Activated CD4-positive, alpha-beta T cell treated with anti-CD3 and anti-CD28 coated beads, Interleukin-2, amount 50 U/mL, for 16 hours (primary cell): ENCODE data around the gene PTPRM.
A peak's percentile ranks its signal among the peaks of the same experiment; 100 is the strongest.

Experiments used
- DNase-seq: peaks from one replicate; pipeline ENCODE4 v3.0.0-alpha.2; 2020

The PTPRM gene

DNA sequence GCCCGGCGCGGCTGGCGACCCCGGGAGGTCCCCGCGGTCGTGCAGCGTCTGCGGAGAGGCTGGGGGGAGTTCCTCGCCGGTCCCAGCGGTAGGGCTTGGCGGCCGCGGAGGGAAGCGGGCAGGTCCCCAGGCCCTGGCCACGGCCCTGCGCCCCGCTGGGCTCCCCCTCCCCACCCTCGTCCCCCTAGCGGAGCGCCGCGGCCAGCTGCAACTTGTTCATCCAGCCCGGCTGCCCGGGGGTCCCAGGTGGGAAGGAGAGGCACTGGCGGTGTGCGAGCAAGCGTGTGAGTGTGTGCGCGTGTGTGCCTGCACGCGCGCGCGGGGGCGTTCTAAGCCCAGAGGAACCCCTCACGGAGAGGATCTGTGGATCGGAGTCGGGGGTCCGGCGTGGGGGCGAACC is 1.3 kb downstream of the PTPRM start:
- no peak for DNase-seq

DNA sequence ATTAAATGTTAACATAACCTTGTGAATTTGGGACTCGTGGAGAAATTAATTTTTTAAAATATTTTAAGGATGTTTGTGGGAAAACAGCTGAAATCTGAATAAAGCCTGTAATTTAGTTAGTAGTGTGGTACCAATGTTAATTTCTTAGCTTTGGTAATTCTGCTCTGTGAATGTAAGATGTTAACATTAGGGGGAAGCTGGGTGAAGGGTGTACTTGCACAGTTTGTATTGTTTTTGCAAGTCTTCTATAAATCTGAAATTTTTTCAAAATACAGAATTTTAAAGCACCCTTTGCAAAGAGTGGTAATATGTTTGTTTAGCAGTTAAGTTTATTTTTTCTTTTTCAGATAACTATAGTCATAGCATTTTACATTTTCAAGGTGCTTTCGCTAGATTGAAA is 4.5 kb downstream of the PTPRM start:
- DNase-seq, result no peak

DNA sequence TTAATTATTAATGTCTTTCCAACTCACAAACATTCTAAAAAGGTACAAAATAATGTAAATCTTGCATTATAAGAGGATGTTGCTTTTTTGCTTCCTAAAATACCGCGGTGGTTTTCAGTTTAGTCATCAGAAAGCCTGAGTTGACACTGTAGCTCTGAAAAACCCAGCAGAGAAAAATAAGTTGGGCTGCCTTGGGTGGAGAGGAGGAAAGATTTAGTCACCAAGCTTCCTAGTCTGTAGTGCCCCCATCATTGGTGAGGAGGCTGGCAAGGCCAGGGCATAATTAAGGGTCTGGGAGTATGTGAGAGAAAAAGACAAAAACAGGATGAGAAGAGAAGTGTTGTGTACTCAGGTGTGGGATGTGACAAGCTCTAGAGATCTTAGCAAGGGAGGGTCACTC is 5.7 kb downstream of the PTPRM start:
- DNase-seq, result peak; percentile 44

DNA sequence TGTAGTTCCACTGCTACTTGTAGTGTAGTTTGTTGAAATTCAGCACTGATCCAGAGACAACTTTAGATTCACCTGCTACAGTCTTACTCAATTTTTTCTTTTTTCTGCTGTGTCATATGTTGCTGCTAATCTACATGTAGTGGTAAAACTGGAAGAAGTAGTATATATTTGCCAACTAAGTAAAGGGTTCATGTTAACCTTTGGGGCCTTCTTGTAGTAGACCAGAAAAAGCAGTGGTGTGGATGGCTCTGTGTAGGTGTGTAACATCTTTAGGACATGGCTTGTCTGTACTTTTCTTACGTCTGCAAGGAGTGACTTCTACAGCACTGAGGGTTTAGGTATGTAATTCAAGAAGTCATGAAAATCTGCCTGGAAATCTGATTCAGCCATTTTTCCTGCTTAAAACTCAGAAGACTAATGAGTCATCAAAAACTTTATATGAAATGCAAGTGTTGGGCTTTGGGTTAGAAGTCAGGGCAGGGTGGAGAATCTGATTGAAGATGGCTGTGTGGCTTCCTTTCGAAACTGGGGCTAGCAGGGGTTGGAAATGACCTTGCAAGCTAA is 8.4 kb downstream of the PTPRM start:
- DNase-seq, result no peak

DNA sequence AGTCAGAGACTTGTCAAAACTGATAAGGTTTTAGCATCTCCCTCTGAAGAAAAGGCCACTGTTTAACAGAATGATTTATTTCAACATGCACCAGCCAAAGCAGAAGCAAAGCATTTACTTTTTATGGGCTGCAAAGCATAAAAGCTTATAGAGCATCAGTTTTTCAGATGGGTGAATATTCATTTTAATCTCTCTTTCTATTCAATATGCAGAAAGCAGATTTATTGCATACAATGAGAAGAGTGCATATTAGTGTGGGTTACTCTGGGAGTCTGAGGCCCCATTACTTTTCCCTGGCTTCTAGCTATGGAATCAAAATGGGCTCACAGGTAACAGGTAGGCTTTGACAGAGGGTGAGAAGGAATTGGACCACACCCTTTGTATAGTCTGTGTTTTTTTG is 9.0 kb downstream of the PTPRM start:
- DNase-seq, result no peak

DNA sequence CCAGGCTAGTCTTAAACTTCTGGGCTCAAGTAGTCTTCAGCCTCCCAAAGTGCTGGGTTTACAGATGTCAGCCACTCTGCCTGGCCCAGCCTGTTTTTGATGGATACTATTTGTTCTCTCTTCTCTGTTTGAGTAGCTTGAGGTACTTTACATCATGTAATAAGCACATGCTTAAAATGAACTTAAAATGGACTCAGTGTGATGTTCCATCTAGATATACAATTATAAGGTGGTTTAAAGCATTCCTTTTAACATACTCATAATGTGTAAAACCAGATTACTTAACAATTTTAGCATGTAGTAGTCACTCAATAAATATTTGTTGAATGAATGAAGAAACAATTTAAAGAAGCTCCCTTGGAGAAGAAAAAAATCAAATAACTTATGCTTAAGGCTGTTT is 9.6 kb downstream of the PTPRM start:
- DNase-seq, result no peak

DNA sequence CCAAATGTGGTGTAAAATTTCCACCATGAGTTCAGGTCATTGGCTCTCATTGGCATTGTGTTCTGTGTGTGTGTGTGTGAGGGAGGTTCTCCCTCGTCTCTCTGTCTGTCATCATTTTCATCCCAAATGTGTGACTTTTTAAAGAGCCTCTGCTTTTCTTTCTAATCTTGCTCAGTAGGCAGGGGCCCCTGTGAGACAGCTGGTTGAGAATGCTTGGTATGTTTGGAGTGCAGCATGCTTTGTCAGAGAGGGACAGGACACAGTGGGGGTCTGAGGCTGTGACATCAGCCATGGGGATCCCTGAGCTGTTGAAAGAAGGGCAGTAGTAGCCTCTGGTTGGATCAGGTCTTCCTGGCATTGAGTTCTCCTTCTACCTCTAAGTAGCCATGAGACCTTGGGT is 10.6 kb downstream of the PTPRM start:
- no peak for DNase-seq

DNA sequence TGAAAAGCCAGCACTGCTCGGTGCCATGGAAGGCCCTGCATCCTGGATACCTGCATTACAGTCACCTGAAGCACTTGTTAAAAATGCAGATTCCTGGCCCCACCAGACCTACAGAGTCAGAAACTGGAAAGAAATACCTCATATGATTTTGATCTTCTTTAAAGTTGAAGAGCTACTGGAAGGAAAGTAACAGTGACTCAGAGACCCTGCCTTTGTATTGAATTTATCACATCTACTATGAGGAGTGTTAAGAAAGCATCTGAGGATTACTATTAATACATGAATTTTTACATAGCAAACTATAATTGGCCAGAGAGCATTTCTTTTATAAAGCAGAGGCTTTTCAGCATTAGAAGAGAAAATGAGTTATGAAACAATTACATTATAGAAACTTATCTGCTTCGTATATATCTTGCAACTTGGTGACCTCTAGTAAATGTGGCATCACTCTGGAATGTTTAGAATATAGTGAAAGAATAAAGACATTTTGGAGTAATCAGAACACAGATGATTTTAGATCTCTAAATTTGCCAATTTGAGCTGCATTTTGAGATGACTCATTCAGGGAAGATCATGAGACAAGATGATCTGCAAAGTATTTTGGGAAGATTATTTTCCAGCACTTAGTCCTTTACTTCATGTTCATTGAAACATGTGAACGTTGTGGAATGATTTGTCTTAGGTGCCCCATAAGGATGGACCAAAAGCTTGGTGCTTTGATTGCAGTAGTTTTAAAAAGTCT is 12.2 kb downstream of the PTPRM start:
- no peak for DNase-seq

DNA sequence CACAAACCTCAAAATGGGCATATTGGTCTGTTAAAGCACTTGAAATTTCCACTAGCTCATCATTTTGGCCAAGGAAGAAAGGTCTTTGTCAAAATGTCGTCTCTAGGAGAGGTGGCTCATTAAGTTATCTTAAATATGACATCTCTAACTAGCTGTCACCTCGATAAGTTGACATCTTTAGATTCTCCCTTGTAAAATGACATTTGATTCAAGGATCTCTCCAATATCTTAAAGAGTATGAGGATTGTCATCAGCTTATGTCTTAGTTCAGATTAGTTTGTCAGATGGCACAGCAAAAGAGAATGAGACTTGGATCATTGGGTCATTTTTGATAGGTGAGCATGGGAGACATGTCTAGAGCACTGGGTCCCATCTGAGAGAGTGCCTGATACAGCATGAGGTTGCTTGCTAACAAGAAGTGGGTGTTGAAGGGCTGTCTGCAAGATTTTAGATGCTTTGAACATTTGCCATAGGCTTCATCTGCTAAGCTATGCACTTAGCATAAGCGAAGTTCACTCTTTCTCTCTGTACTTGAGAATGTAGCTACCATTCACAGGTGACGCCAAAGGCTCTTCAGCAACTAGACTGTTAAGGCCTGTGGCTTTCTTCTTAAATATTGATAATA is 12.9 kb downstream of the PTPRM start:
- DNase-seq, result no peak

DNA sequence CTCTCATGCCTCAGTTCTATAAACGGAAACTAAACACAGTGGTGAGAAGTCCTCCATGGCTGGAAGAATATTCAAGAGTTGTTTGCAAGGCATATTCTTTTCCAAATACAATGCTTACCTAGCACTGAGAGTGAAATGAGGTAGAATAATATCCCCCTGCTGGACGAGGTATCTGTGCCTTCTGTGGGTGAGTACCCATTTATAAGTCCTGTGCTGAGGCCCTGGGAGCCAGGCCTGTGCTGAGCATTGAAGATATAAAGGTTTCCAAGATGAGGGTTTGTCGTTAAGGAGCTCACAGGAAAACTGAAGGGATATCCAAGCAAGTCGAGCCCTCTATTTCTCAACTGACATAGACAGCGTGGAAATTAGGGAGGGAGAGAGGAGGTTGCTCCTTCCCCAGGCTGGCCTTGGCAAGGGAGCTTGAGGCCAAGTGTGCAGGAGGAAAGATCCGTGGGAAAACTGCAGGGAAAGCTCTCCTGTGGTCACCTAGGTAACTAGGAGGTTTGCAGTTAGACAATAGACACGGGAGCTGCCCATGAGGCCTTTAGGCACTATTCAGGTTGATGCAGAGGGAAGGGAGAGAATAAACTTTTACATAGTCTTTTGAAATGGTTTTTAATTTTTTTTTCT is 17.6 kb downstream of the PTPRM start:
- no peak for DNase-seq

DNA sequence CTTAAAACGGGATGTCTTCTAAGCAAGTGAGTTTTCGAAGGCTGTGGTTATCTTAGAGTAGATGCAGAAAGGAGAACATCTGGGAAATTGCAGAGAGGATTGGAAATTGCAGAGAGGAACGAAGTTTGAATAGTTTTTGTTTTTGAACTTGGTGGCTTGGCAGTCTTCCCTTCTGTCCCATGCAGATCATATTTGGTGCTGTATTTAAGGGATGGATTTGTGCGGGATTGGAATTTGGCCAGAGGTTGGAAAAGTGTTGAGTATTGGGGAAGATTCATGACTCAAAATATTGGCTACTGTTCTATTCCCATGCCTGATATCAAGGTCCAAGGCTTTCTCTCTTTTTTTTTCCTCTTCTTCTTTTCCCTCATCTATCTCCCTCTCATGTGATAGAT is 18.2 kb downstream of the PTPRM start:
- DNase-seq, result no peak

DNA sequence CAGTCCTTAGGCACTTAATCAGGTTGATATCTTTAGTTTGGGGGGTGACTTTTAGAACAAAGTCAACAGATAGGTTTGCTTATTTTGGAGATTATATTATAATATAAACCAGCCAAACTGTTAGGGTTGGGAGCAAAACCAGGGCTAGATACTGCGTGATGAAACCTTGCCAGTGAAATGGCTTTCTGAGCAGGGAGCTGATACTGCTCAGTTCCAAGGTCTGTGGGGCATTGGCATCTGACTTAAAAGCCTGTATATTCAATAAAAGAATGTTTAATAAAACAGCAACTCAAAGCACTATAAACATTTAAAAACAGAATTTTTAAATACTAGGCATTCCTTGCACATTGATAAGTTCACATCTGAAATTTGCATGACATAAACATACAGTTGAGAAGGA is 19.3 kb downstream of the PTPRM start:
- no peak for DNase-seq

DNA sequence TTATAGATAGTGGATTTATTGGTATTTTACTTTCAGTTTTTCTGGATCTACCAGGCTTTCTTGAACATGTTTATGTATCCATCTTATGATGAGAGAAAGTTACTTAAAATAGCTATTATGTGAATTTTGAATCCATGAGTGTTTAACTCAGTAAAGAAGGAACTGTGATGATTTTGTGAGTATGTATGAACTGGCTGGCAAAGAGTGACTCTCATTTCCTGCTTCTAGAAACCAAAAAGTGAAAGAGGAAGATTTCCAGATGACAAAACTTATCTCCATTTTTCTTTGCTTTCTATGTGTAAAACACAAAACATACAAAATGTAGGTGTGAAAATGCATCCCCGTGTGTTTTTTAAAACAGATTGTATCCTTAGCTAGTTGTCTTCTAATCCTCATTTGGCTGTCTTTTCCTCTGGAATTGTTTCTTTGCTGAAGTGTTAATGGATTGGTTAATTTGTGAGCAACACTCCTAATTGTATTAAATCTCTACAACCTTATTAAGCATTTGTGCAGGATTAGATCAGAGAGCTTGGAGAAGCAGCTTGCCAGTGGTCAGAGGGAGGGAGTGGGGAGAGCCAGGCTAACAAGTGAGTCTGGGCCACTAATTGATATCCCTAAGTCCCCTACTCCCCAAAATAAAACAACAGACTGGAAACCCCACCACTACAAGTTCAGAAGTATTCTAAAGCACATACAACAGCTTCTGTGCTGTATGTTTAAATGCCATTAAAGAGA is 23.9 kb downstream of the PTPRM start:
- no peak for DNase-seq

DNA sequence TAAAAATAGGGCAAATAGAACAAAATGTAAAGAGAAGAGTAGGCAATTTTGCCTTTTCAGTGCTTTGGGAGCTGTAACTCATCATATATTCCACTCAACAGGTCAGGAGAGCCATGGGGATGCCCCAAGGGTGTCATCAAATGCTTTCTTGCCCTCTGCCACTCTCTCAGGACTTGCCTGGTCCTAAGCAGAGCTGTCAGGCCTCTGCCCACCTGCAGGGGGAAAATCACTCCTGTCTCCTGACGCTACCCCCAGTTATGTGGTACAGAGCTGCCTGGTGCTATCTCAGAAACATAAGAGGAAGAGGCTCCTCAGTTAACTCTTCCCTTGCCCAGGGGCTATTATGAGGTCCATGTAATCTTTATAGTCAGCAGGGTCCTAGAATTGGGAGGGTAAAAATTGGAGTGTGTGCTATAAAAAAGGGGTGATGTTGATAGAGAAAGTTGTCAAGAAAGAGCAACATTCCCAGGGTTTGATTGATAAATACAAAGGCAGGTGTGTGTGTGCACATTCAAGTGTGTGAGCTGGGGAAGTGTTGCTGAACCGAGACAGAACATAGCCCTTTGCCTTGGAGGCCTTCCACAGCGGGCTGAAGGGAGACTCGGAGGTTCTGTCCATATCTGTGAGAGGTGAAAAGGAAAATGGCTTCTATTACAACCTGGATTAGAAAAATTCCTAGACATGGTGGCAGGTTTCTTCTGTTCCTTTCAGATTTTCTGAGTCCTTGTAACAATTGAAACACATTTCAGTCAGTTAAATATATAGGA is 25.4 kb downstream of the PTPRM start:
- DNase-seq, result no peak

DNA sequence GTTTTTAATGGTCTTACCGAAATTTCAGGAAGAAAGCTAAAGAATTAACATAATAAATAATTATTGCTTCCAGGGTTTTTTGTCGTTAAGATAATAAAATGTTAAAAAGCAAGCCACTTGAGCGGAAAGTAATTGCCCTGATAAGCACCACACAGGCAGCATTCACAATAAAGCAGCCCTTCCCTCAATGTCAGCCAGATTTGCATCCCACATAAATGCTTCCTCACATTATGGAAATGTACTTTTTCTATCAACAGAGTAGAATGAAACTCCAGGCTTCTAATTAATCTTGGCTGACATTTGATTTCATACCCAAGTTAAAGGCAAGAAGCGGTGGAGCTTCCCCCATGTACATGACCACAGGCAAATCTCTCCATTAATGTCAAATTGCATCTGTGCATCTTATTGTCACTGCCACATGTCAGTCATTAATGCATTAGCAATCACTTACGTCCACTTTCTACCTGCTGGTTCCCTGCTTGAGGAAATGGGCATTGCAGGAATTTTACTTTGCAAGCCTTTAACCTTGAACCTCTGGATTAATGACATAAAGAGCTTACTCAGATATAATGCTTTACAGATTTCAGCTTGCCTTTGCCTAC is 26.2 kb downstream of the PTPRM start:
- DNase-seq, result no peak

DNA sequence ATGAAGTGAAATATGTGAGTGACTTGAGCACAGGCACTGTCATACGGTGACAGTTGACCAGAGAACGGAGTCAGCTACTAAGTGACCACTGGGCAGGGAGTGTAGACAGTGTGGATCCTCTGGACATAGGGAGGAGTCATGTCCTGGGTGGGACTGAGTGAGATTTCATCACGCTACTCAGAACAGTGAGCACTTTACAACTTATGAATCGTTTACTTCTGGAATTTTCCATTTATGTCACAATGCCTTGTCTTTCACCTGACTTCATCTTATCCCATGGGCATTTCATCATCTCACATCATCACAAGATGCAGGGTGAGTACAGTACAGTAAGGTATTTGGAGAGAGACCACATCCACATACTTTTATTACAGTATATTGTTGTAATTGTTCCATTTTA is 29.0 kb downstream of the PTPRM start:
- no peak for DNase-seq

DNA sequence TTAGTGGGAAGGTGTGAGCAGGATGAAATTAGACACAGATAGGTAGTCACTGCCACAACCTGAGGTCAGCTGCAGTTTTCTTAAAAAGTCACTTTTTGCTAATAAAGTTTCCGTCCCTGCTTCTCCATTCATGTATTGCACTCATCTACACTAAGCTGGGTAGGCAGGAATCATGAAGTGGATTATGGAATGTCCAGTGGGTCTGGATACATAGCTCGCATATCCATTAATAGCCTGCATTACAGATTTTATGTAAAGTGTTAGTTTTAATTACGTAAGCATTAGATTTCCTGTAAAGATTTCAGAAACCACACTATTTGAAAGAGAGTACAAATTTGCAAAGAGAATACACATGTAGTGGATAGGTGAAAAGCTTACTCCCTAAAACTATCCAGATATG is 30.4 kb downstream of the PTPRM start:
- DNase-seq, result no peak

DNA sequence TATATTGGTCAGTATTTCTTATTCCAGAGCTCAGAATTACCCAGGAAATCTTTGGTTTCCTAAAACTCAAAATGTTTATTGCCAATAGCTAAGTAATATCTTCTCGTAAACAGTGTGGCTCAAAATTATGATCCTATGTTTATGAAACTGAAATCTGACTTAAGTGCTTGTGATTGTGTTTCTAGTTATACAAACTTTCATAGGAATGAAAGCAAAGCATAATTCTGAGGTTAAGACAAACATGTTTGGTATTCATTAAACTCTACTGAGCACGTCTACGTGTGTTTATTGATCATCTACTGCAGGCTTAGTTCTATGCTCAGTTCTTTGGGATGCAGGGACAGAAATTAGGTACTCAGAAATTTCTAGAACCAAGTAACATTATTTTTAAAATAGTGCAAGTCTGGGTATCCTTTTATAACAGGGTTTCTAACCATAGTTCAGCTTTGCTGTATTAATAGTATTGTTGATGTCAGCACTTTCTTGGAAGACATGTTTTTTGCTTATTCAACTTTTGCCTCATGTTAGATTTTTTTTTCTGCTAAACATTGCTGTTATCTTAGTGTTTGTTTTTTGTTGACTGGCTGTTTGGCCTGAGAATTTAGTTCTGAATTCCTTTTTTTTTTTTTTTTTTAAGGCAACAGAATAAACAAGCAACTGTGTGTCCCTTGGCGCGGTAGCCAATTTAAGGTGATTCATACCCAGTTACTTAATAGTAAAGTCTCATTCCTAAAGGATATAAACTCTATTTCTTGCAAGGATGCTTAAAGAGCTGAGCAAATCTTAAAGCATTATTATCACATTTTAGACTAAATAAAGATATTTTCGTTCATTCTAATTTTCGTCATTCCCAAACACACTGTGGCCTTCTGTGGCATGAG is 31.3 kb downstream of the PTPRM start:
- no peak for DNase-seq

DNA sequence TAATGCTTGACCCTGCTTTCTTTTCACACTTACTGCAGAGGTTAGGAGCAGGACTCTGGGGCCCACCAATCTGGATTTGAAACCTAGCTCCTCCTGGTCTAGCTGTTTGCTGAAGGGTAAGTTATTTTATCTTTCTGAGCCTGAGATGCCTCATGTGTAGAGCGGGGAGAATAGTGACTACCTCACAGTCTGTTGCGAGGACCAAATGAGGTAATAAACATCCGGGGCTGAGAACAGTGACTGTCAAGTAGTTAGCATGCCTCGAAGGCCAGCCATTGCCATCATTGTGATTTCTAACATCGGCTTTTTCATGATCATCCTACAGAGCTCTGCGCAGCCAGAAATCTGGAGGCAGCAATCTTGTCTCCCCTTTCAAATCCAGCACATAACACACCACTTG is 32.9 kb downstream of the PTPRM start:
- DNase-seq, result no peak

DNA sequence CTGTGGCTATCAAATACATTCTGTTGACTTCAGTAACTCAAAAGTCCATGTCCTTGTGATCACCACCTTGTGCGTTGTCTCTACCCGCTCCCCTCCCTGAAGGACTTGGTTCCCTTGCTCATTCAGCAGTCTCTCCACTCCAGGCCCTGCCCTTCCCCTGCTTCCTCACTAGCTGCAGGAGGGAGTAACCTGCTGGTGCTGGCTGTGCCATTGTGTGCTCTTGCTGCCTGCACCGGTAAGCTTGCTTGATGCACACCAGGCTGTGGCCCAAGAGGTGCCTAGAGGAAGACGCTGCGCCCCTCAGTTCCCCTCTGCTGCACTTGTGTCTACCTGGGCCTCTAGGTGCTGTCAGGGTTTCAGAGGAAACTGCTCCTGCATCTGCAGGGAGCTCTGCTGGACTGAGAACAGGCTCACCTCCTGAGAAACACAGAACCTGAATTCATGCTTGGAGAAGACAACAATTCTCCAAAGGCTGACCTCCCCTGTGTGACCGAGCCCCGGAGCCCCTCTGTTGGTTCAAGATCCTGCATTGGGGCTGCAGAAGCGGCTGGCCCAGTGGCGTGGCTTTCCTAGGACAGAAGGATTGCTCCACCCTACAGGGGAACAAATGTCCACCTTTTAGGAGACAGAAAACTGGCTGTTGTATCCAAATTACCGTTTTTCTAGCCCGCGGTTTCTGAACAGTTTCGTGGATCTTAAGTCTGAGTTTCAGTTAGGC is 33.6 kb downstream of the PTPRM start:
- no peak for DNase-seq

DNA sequence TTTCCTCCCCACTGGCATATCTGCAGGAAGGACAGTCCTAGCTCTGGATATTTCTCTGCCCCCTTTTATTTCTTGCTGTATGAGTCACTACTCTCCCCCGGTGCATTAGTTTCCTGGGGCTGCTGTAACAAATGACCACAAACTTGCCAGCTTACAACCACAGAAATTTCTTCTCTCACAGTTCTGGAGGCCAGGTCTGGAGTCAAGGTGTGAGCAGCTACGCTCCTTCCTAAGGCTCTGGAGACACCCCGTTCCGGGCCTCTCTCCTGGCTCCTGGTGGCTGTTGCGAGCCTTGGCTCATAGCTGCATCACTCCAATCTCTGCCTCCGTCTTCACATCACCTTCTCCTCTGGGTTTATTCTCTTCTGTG is 34.1 kb downstream of the PTPRM start:
- no peak for DNase-seq
